BLaER1 treated with 17β-estradiol and CSF1 and Interleukin-3, amounts not matched to agents 10 nM and 100 nM (cell line): ENCODE data around the gene POLN.

Source experiments
- H3K27ac ChIP-seq, 11 experiments: shearing (Covaris generic); formaldehyde crosslinking; 2 replicates each; pipeline ENCODE4 v1.8.1; 2022
- H3K27me3 ChIP-seq, 11 experiments: shearing (Covaris generic); formaldehyde crosslinking; 2 replicates each; pipeline ENCODE4 v1.8.1; 2022
- H3K36me3 ChIP-seq, 11 experiments: shearing (Covaris generic); formaldehyde crosslinking; 2 replicates each; pipeline ENCODE4 v1.8.1; 2022
- H3K4me1 ChIP-seq, 10 experiments: shearing (Covaris generic); formaldehyde crosslinking; 2 replicates each; pipeline ENCODE4 v1.8.1; 2022
- H3K4me2 ChIP-seq, 11 experiments: shearing (Covaris generic); formaldehyde crosslinking; 2 replicates each; pipeline ENCODE4 v1.8.1; 2022
- H3K4me3 ChIP-seq, 10 experiments: shearing (Covaris generic); formaldehyde crosslinking; 2 replicates each; pipeline ENCODE4 v1.8.1; 2022
- H3K9ac ChIP-seq, 11 experiments: shearing (Covaris generic); formaldehyde crosslinking; 2 replicates each; pipeline ENCODE4 v1.8.1; 2022
- H3K9me3 ChIP-seq, 11 experiments: shearing (Covaris generic); formaldehyde crosslinking; replicated peaks in 1 of 11; 2 replicates each; pipeline ENCODE4 v1.8.1; 2022
- H4K20me1 ChIP-seq, 11 experiments: shearing (Covaris generic); formaldehyde crosslinking; 2 replicates each; pipeline ENCODE4 v1.8.1; 2022
- Cebpa-rat ChIP-seq, 11 experiments: shearing (Covaris generic); IDR thresholded peaks; 2 replicates each; pipeline ENCODE4 v1.8.1; 2022

Gene POLN

DNA sequence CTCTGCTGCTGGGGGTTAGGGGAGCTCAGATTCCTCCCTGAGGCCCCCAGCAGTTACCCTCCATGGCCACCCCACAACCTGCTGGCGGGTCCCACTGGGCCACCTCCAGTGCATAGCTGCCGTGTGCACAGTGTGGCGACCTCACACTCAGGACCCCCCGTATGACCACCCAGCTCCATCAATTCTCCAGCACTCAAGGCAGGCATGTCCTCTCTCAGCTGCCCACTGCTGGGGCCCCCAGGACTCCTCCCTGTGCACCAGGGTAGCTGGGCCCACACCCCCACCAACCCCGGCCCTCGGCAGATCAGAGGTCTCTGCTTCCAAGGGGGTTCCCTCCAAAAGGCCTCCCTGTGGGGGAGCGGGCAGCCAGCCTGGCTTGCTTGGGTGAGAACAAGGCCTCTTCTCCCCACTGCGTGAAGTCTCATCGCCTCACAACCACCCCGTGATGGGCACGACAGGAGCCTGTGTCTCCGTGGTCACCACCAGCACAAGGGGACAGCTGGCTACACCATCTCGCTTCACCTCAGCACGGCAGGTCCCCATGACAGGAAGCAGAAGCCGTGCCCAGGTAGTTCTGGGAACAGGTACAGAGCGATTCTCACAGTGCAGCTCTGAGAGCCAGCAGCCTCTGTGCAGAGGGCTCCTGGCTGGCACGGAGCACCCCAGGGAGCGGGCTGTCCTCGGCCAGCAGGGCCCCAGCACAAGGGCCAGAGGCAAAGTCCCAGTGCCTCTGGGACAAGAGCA is 4.6 kb upstream of the POLN start:
- H3K9ac ChIP-seq: peak overlapping the region in 3 of 11 experiments; percentile 14 to 75 (median 70); a peak in 2 of 22 replicates
- TF ChIP-seq Cebpa-rat (IDR thresholded peaks at IDR 0.05): no peak
- H3K9me3 ChIP-seq: no peaks in the 10 kb centered on the region
- H3K27ac ChIP-seq: 0 out of 22 replicates have a peak overlapping the region, but pooled peaks of 1 of the 11 experiments have one; percentile 80
- H3K4me1 ChIP-seq: peaks cover 30 to 50% (median 40%) of the 10 kb centered on the region in 10 experiments
- no peaks in the 10 kb centered on the region for H3K27me3 ChIP-seq
- peak overlapping the region in 5 of 11 experiments; percentile 68 to 91 (median 80); a peak in 9 of 22 replicates for H3K4me2 ChIP-seq
- H4K20me1 ChIP-seq: peaks cover 0 to 58% (median 20%) of the 10 kb centered on the region in 11 experiments; a peak in 17 of 22 replicates
- peaks cover 18 to 48% (median 42%) of the 10 kb centered on the region in 11 experiments; a peak in 21 of 22 replicates for H3K36me3 ChIP-seq
- H3K4me3 ChIP-seq: no peak overlapping the region

DNA sequence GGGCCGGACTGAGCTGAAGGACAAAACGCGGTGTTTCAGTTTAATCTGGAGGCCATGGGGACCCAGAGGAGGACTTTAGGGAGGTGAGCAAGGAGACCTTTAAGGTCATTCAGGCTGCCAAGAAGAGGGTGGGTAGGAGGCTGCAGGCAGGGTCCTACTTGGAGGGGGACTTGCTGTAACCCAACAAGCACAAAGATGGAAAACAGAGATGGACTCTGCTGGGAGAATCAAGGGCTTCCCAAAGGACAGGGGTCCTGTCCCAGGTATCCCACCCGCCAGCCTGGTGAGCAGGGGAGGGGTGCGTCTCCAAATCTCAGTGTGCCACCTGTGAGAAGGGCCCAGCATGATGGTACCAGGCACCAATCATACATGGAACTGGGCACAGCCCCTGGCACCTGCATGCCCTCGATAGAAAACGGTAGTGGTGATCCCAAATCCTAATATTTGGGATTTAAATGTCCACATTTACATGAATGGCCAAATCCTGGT is 3.9 kb upstream of the POLN start:
- peak overlapping the region in 4 of 11 experiments; percentile 2 to 80 (median 75); a peak in 4 of 22 replicates for H3K27ac ChIP-seq
- peaks cover 33 to 50% (median 41%) of the 10 kb centered on the region in 10 experiments for H3K4me1 ChIP-seq
- H3K4me2 ChIP-seq: peak overlapping the region in 9 of 11 experiments; percentile 36 to 91 (median 79); a peak in 11 of 22 replicates
- peaks cover 4 to 58% (median 24%) of the 10 kb centered on the region in 11 experiments; a peak in 18 of 22 replicates for H4K20me1 ChIP-seq
- H3K9ac ChIP-seq: peak overlapping the region in 3 of 11 experiments; percentile 25 to 75 (median 70); a peak in 4 of 22 replicates
- no peak for TF ChIP-seq Cebpa-rat (IDR thresholded peaks at IDR 0.05)
- H3K9me3 ChIP-seq: no peaks in the 10 kb centered on the region
- H3K4me3 ChIP-seq: no peak overlapping the region
- peaks cover 13 to 41% (median 34%) of the 10 kb centered on the region in 11 experiments; a peak in 21 of 22 replicates for H3K36me3 ChIP-seq
- H3K27me3 ChIP-seq: no peaks in the 10 kb centered on the region

DNA sequence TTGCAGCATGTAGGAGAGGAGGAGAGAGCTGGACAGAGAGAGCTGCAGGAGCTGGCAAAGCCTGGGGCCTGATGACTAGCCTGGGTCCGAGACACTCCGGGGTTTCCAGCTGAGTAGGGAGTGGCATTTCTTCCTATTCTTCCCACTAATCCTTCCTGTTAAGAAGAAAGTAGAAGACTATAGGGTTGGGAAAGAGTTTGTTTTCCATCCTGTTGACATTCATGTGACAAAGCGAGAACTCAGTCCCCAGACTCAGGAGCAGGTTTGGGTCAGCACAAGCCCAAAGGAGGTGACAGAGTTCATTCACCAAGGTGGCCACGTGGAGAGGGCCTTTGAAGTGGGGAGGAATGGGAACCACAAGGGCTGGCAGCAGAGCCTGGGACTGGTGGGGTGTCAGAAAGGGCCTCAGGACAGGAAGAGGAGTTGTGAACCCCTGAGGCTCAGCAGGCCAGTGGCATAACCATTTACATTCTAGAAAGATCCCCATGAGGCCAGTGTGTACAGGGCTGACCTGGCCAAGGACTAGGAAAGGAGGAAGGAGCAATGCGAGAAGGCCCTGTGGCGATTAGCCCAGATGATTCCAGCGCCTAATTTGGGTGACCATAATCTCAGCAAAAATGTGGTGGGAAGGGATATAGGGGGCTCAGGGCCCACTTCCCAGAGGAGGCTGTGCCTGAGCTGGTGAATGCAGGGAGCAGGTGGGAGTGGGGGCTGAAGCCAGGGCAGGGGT is 3.3 kb upstream of the POLN start:
- peaks cover 10 to 58% (median 24%) of the 10 kb centered on the region in 11 experiments; a peak in 20 of 22 replicates for H4K20me1 ChIP-seq
- peak overlapping the region in 6 of 11 experiments; percentile 2 to 80 (median 46); a peak in 7 of 22 replicates for H3K27ac ChIP-seq
- peaks cover 39 to 56% (median 46%) of the 10 kb centered on the region in 10 experiments for H3K4me1 ChIP-seq
- no peaks in the 10 kb centered on the region for H3K9me3 ChIP-seq
- H3K9ac ChIP-seq: peak overlapping the region in 7 of 11 experiments; percentile 4 to 75 (median 61); a peak in 8 of 22 replicates
- TF ChIP-seq Cebpa-rat (IDR thresholded peaks at IDR 0.05): no peak
- peaks cover 7 to 35% (median 28%) of the 10 kb centered on the region in 11 experiments; a peak in 21 of 22 replicates for H3K36me3 ChIP-seq
- H3K27me3 ChIP-seq: no peaks in the 10 kb centered on the region
- no peak overlapping the region for H3K4me3 ChIP-seq
- H3K4me2 ChIP-seq: peak overlapping the region in 10 of 11 experiments; percentile 36 to 91 (median 80); a peak in 17 of 22 replicates

DNA sequence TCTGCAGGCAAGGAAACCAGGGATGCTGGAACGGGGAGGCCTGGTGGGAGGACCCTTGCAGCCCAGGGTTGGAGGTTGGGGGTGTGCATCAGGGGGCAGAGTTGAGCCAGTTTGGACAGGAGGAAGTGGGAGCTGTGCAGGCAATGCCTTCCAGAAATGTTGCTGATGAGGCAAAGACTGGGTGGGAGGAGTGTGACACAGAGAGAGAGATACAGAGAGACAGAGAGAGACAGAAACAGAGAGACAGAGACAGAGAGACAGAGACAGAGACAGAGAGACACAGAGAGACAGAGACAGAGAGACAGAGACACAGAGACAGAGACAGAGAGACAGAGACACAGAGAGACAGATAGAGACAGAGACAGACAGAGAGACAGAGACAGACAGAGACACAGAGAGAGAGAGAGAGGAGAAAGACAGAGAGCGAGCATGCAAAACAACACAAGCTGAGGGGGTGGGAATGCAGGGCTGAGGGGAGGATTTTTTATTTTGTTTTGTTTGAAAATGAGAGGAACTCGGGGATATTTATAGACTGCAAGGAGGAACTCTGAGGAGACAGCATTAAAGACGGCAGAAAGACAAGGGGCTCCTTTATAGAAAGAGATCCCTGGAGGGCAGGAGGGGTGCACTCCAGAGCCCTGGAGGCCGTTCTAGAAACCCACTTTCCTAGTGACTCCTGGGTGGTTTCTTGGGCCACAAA is 1.9 kb upstream of the POLN start:
- peaks cover 3 to 31% (median 17%) of the 10 kb centered on the region in 11 experiments; a peak in 17 of 22 replicates for H3K36me3 ChIP-seq
- no peaks in the 10 kb centered on the region for H3K27me3 ChIP-seq
- no peaks in the 10 kb centered on the region for H3K9me3 ChIP-seq
- peak overlapping the region; percentile 66 to 91 (median 79) for H3K4me2 ChIP-seq
- peaks cover 24 to 58% (median 31%) of the 10 kb centered on the region in 11 experiments; a peak in 20 of 22 replicates for H4K20me1 ChIP-seq
- peak overlapping the region in 10 of 11 experiments; percentile 5 to 75 (median 52); a peak in 18 of 22 replicates for H3K9ac ChIP-seq
- peaks cover 53 to 70% (median 59%) of the 10 kb centered on the region in 10 experiments for H3K4me1 ChIP-seq
- TF ChIP-seq Cebpa-rat (IDR thresholded peaks at IDR 0.05): no peak
- peak overlapping the region in 9 of 11 experiments; percentile 6 to 80 (median 61); a peak in 14 of 22 replicates for H3K27ac ChIP-seq
- H3K4me3 ChIP-seq: peak overlapping the region in 6 of 10 experiments; percentile 17 to 50 (median 34); a peak in 9 of 20 replicates

DNA sequence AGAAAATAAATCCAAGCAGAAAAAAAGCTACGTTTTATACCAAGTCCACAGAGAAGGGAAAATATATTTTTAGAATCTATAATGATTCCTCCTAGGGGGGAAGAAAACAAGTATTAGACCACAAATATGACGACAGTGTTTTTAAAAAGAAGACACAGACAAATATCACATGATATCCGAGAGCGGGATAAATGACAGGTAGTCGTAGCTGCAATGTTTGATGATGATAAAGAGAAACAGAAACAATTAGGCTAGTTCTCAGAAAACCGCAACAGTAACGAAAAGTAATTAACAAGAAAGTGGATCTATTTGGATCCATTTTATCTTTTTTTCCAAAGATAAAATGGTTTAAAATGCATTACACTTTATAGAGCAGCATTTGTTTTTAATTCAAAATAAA is 918 bp downstream of the POLN start:
- no peak for TF ChIP-seq Cebpa-rat (IDR thresholded peaks at IDR 0.05)
- Histone ChIP-seq H3K27me3 (no peaks in the 10 kb centered on the region), H3K9me3 (no peaks in the 10 kb centered on the region), H3K4me2 (peak overlapping the region; percentile 77 to 96 (median 89)), H3K4me3 (peak overlapping the region; percentile 81 to 98 (median 87)), H4K20me1 (peaks cover 27 to 59% (median 53%) of the 10 kb centered on the region in 11 experiments; a peak in 20 of 22 replicates), H3K36me3 (peaks cover 15 to 41% (median 24%) of the 10 kb centered on the region in 11 experiments), H3K9ac (peak overlapping the region; percentile 81 to 92 (median 87)), H3K27ac (peak overlapping the region; percentile 48 to 86 (median 78); a peak in 21 of 22 replicates), H3K4me1 (peaks cover 64 to 76% (median 71%) of the 10 kb centered on the region in 10 experiments)

DNA sequence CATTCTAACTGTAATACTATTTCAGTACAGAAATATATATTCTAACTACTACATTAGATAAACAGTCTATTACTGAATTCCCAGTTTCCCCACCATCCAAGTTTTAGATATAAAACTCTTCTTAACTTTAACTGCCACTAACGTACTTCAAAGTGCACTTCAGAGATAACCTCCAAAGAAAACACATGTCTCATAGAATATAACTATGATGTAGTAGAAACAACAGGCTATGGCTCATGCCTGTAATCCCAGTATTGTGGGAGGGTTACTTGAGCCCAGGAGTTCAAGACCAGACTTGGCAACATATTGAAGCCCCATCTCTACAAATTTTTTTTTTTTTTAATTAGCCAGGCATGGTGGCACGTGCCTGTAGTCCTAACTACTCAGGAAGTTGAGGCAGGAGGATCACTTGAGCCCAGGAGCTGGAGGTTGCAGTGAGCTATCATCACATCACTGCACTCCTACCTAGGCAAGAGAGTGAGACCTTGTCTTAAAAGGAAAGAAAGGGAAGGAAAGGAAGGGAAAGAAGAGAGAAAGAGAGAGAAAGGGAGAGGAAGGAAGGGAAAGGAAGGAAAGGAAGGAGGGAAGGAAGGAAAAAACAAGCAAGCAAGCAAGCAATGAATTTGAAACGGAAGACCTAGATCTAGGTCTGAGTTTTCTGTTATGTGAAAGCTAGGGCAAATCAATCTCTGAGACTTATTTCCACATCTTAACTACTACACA is 4.8 kb downstream of the POLN start:
- Histone ChIP-seq H3K36me3 (peaks cover 35 to 76% (median 52%) of the 10 kb centered on the region in 11 experiments), H3K9ac (peak overlapping the region in 4 of 11 experiments; percentile 3 to 88 (median 16); a peak in 3 of 22 replicates), H3K27ac (no peak overlapping the region), H3K4me1 (peaks cover 29 to 42% (median 39%) of the 10 kb centered on the region in 10 experiments), H3K4me2 (peak overlapping the region; percentile 0 to 96 (median 32); a peak in 14 of 22 replicates), H3K27me3 (no peaks in the 10 kb centered on the region), H3K4me3 (no peak overlapping the region), H4K20me1 (peaks cover 27 to 80% (median 70%) of the 10 kb centered on the region in 11 experiments; a peak in 21 of 22 replicates), H3K9me3 (no peaks in the 10 kb centered on the region)
- no peak for TF ChIP-seq Cebpa-rat (IDR thresholded peaks at IDR 0.05)

DNA sequence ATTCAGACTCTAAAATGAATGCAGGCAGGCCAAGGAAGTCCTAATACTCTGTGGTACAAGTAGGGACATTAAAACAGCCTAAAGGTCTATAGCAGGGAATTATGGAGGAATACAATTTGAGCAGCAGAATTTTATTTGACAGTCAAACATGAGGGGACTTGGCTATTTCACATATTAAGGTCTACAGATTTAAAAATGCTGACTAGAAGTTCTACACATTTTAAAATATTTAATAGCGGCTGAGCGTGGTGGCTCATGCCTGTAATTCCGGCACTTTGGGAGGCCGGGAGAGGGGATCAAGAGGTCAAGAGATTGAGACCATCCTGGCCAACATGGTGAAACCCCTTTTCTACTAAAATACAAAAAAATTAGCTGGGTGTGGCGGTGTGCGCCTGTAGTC is 10.8 kb downstream of the POLN start:
- Histone ChIP-seq H3K4me1 (no peaks in the 10 kb centered on the region), H4K20me1 (peaks cover 0 to 29% (median 17%) of the 10 kb centered on the region in 11 experiments; a peak in 16 of 22 replicates), H3K27me3 (no peaks in the 10 kb centered on the region), H3K9ac (no peak overlapping the region), H3K4me3 (no peak overlapping the region), H3K4me2 (no peak overlapping the region), H3K9me3 (no peaks in the 10 kb centered on the region), H3K27ac (no peak overlapping the region), H3K36me3 (peaks cover 49 to 90% (median 65%) of the 10 kb centered on the region in 11 experiments)
- no peak for TF ChIP-seq Cebpa-rat (IDR thresholded peaks at IDR 0.05)
